Measurements from ENCODE around the gene ROS1.

The ROS1 gene

DNA sequence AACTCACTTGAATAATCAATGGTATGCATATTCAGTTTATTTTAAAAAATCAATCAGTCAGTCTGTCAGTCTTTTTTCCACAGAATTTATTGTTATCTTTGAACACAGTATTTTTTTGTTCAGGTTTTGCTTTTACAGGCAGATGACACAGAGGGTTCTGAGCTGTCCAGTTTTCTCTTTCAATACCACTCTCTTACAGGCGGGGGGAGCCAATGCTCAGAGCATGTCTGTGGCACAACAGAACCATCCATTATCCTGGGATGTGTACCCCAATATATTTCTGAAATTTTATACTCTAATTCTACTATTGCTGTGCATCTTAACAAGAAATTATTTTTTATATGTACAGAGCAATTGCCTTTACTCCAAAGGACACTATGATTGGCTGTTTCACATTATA is 21.2 kb downstream of the ROS1 start:
- TF ChIP-seq EZH2 (IDR thresholded peaks at IDR 0.05; ENCODE audit: borderline replicate concordance, low read length) = no peak
- TF ChIP-seq, protein P1, sequence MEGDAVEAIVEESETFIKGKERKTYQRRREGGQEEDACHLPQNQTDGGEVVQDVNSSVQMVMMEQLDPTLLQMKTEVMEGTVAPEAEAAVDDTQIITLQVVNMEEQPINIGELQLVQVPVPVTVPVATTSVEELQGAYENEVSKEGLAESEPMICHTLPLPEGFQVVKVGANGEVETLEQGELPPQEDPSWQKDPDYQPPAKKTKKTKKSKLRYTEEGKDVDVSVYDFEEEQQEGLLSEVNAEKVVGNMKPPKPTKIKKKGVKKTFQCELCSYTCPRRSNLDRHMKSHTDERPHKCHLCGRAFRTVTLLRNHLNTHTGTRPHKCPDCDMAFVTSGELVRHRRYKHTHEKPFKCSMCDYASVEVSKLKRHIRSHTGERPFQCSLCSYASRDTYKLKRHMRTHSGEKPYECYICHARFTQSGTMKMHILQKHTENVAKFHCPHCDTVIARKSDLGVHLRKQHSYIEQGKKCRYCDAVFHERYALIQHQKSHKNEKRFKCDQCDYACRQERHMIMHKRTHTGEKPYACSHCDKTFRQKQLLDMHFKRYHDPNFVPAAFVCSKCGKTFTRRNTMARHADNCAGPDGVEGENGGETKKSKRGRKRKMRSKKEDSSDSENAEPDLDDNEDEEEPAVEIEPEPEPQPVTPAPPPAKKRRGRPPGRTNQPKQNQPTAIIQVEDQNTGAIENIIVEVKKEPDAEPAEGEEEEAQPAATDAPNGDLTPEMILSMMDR (IDR thresholded peaks at IDR 0.05; ENCODE audit: low read length) = no peak
- Histone ChIP-seq H3K79me2 (ENCODE audit: insufficient read depth, low read length) (no peaks in the 10 kb centered on the region), H3F3A (ENCODE audit: insufficient read depth, low read length) (no peaks in the 10 kb centered on the region), H3K27me3 (ENCODE audit: insufficient read depth, low read length) (no peaks in the 10 kb centered on the region), H3K9ac (ENCODE audit: low read length) (no peak overlapping the region), H3K27ac (ENCODE audit: low read depth, low read length, poor library complexity, severe bottlenecking) (no peak overlapping the region), H3K36me3 (ENCODE audit: insufficient read depth, low read length) (no peaks in the 10 kb centered on the region), H3K4me2 (ENCODE audit: low read length) (no peak overlapping the region), H3K4me1 (ENCODE audit: insufficient read depth, low read length, severe bottlenecking) (no peaks in the 10 kb centered on the region), H2AFZ (ENCODE audit: low read length) (no peak overlapping the region), H3K4me3 (ENCODE audit: low read depth, low read length, poor library complexity, severe bottlenecking) (no peak overlapping the region), H4K20me1 (ENCODE audit: insufficient read depth, low read length) (no peaks in the 10 kb centered on the region), H3K9me3 (ENCODE audit: low read length) (no peaks in the 10 kb centered on the region), H3K9me2 (ENCODE audit: low read depth, low read length) (no peaks in the 10 kb centered on the region)

DNA sequence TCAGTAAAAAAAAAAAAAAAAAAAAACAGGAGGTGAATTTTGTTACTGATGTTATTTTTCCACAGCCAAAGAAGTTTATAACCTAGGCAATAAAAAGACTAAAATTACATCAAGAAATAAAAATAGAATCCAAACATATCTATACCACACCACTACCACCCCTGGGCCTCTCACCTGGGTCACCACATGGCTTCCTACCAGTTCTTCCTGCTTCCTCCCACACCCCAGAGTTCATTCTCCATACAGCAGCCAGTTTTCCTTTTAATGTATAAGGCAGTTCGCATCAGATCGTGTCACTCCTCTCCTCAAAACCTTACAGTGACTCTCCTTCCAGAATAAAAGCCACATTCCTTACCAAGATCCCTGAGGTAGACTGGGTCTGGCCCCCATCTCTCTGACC is 23.9 kb downstream of the ROS1 start:
- TF ChIP-seq, protein P1 (IDR thresholded peaks at IDR 0.05; ENCODE audit: low read length) = no peak
- Histone ChIP-seq H3K36me3 (ENCODE audit: insufficient read depth, low read length) (no peaks in the 10 kb centered on the region), H3F3A (ENCODE audit: insufficient read depth, low read length) (no peaks in the 10 kb centered on the region), H3K4me3 (ENCODE audit: low read depth, low read length, poor library complexity, severe bottlenecking) (no peak overlapping the region), H3K79me2 (ENCODE audit: insufficient read depth, low read length) (no peaks in the 10 kb centered on the region), H3K27me3 (ENCODE audit: insufficient read depth, low read length) (no peaks in the 10 kb centered on the region), H3K27ac (ENCODE audit: low read depth, low read length, poor library complexity, severe bottlenecking) (no peak overlapping the region), H3K4me2 (ENCODE audit: low read length) (no peak overlapping the region), H3K9ac (ENCODE audit: low read length) (no peak overlapping the region), H3K4me1 (ENCODE audit: insufficient read depth, low read length, severe bottlenecking) (no peaks in the 10 kb centered on the region), H3K9me2 (ENCODE audit: low read depth, low read length) (no peaks in the 10 kb centered on the region), H3K9me3 (ENCODE audit: low read length) (no peaks in the 10 kb centered on the region), H4K20me1 (ENCODE audit: insufficient read depth, low read length) (no peaks in the 10 kb centered on the region), H2AFZ (ENCODE audit: low read length) (no peak overlapping the region)

DNA sequence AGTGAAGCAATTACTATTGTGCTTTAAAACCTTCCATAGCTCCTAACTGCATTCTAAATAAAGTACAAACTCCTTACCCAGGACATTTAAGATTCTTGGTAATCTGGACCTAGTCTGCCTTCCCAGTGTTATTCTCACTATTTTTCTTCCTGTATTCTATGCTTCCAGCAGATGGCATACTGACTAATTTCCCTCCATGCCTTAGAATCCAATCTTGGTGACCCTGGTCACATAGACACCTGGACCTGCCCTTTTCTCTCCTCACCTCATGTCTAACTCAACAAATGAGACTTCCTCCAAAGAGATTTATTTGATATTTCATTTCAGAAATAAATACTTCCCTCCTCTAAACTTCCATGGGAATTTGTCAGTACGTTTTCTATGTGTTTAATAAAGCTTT is 25.8 kb downstream of the ROS1 start:
- no peaks in the 10 kb centered on the region for H3F3A ChIP-seq (ENCODE audit: insufficient read depth, low read length)
- H3K4me3 ChIP-seq (ENCODE audit: low read depth, low read length, poor library complexity, severe bottlenecking) = no peak overlapping the region
- H3K4me1 ChIP-seq (ENCODE audit: insufficient read depth, low read length, severe bottlenecking) = no peaks in the 10 kb centered on the region
- H2AFZ ChIP-seq (ENCODE audit: low read length) = no peak overlapping the region
- no peaks in the 10 kb centered on the region for H3K9me3 ChIP-seq (ENCODE audit: low read length)
- H3K4me2 ChIP-seq (ENCODE audit: low read length) = no peak overlapping the region
- no peak overlapping the region for H3K27ac ChIP-seq (ENCODE audit: low read depth, low read length, poor library complexity, severe bottlenecking)
- H3K9me2 ChIP-seq (ENCODE audit: low read depth, low read length) = no peaks in the 10 kb centered on the region
- no peak overlapping the region for H3K9ac ChIP-seq (ENCODE audit: low read length)
- no peaks in the 10 kb centered on the region for H3K79me2 ChIP-seq (ENCODE audit: insufficient read depth, low read length)
- no peaks in the 10 kb centered on the region for H3K36me3 ChIP-seq (ENCODE audit: insufficient read depth, low read length)
- H4K20me1 ChIP-seq (ENCODE audit: insufficient read depth, low read length) = no peaks in the 10 kb centered on the region
- TF ChIP-seq EZH2 (IDR thresholded peaks at IDR 0.05; ENCODE audit: borderline replicate concordance, low read length) = no peak
- TF ChIP-seq, protein P1 (IDR thresholded peaks at IDR 0.05; ENCODE audit: low read length) = no peak
- no peaks in the 10 kb centered on the region for H3K27me3 ChIP-seq (ENCODE audit: insufficient read depth, low read length)

Data from OCI-LY1 (cell line).